Epithelial cell of alveolus of lung (primary cell): Measurements from ENCODE around the gene HOMER2. TPM values are rescaled to one million over a fixed set of nuclear protein-coding genes. Genes with fewer than 3 reads are reported as not detected.

Experiments used
- total RNA-seq: library from RNA; depleted of rRNA; stranded (reverse); fragments of >200 nt; gene quantifications from 2 replicates; pipeline ENCODE4 v1.2.1, GENCODE V29; 2015

The HOMER2 gene
- 0.56 and 1.8 TPM in 2 replicates for total RNA-seq

GRCh38 chr15:82952158-82953081, at the start of gene HOMER2:
TSS of gene HOMER2 (minus strand) at chr15:82952720. CDS start at chr15:82952535, 185 bp downstream.

DNA sequence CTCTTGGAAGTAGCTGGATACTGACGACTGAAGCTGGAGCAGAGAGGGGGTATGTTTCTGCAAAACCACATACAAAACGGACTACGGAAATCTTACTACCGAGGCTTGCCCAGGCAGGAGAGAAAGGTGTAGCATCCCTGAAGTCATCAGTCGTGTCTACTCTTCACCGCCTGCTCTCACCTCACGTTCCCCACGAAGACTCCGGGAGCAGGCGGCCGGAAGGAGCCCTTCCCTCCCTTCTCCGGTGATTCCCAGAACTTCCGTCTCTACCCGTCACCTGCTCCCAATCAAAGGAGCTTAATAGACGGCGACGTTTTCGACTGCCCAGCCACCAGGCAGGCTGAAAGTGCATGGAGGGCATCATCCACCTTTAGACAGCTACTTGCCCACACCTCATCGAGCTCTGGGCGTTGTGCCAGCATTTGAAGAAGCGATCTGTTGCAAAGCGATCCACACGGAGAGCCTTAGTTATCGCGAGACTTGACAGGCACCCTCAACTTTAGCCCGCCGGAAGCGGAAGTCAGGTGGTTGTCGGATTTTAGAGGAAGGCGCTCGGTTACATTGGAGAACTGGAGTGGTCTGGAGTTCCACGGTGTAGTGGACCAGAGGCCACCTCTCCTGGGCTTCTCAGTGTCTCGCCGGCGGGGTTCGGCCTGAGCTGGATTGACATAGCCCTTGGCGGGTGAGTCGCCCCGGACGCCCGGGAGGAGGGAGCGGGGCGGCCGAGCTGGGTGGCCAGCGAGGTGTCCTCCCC, 33.3 kb upstream of the HOMER2 start, which contains the start of gene RAMAC:
RAMAC (plus strand) TSS at position 523 of the 754 bp plus-strand sequence. CDS start 2,809 bp downstream, outside the sequence.

DNA sequence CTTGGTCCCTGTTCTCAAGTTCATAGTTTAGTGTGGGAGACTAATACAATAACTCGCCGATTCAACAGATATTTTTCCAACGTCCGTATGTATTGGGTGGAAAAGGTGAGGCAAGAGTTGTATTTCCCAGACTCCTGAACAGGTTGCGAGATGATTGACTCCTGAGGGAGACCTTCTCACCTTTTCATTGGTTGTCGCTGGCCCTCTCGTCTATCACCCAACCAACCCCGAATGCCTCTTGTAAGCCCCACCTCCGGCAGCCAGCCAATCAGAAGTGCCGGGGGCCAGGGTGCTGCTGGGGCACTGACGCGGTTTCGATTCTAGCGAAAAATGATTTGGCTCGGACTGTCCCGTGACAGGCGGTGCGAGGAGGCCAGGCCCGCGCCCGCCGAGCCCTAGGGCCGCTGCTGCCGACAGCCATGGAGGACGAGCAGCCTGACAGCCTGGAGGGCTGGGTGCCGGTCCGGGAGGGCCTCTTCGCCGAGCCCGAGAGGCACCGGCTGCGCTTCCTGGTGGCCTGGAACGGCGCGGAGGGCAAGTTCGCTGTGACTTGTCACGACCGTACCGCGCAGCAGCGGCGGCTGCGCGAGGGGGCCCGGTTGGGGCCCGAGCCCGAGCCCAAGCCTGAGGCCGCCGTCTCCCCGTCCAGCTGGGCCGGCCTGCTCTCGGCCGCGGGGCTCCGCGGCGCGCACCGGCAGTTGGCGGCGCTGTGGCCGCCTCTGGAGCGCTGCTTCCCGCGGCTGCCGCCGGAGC, 143.0 kb downstream of the HOMER2 start, which contains the start of gene WHAMM:
WHAMM (plus strand) TSS at position 321 of the 753 bp plus-strand sequence; CDS start at position 420, 99 bp downstream.

GRCh38 chr15:82805994-82806406, 146.5 kb downstream of the HOMER2 start, which contains the start of gene FSD2:
TSS of gene FSD2 (minus strand) at chr15:82806069. CDS start at chr15:82787390, 18,679 bp downstream.

Other genes starting within 250 kb of the HOMER2 start
- 0.26 and 3.0 TPM in 2 replicates for gene AP3B2, start 242.8 kb downstream of the HOMER2 start, total RNA-seq
- not detected in 2 replicates for gene FSD2, start 146.7 kb downstream of the HOMER2 start, total RNA-seq
- 1.9 and 7.1 TPM in 2 replicates for gene WHAMM, start 143.1 kb downstream of the HOMER2 start, total RNA-seq
- 15.7 and 24.4 TPM in 2 replicates for gene RAMAC, start 33.5 kb upstream of the HOMER2 start, total RNA-seq
- 14.1 and 23.0 TPM in 2 replicates for gene C15orf40, start 58.9 kb upstream of the HOMER2 start, total RNA-seq
- 70.6 and 75.0 TPM in 2 replicates for gene BTBD1, start 114.5 kb upstream of the HOMER2 start, total RNA-seq
- gene TM6SF1, start 154.9 kb upstream of the HOMER2 start, total RNA-seq = 1.9 and 7.5 TPM in 2 replicates